ENCODE data around the gene SIGLEC15. TPM values are rescaled to one million over a fixed set of nuclear protein-coding genes. Genes with fewer than 3 reads are reported as not detected.

Gene SIGLEC15
- total and polyA plus RNA-seq, 2 experiments from 2014 or later, result 0.30 to 1.5 TPM

GRCh38 chr18:45837283-45838070 is 12.0 kb downstream of the SIGLEC15 start:
- peak; percentile 86 for DNase-seq (ENCODE audit: low spot score)
- no peaks in the 10 kb centered on the region for H3K36me3 ChIP-seq (replicated peaks; ENCODE audit: insufficient read depth, low read depth)
- H3K4me2 ChIP-seq, result peak overlapping the region; percentile 86
- H4K20me1 ChIP-seq (ENCODE audit: insufficient read depth, poor library complexity, severe bottlenecking), result no peaks in the 10 kb centered on the region
- no peak overlapping the region for H3K4me3 ChIP-seq
- no peak overlapping the region for H3K27ac ChIP-seq
- no peaks in the 10 kb centered on the region for H3K9me3 ChIP-seq (ENCODE audit: low read depth)
- H3K9me2 ChIP-seq (replicated peaks; ENCODE audit: insufficient read depth), result no peaks in the 10 kb centered on the region
- TF ChIP-seq, protein P1, sequence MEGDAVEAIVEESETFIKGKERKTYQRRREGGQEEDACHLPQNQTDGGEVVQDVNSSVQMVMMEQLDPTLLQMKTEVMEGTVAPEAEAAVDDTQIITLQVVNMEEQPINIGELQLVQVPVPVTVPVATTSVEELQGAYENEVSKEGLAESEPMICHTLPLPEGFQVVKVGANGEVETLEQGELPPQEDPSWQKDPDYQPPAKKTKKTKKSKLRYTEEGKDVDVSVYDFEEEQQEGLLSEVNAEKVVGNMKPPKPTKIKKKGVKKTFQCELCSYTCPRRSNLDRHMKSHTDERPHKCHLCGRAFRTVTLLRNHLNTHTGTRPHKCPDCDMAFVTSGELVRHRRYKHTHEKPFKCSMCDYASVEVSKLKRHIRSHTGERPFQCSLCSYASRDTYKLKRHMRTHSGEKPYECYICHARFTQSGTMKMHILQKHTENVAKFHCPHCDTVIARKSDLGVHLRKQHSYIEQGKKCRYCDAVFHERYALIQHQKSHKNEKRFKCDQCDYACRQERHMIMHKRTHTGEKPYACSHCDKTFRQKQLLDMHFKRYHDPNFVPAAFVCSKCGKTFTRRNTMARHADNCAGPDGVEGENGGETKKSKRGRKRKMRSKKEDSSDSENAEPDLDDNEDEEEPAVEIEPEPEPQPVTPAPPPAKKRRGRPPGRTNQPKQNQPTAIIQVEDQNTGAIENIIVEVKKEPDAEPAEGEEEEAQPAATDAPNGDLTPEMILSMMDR (IDR thresholded peaks at IDR 0.05; ENCODE audit: poor library complexity), result peak; percentile 45
- no peak for TF ChIP-seq EZH2phosphoT487 (IDR thresholded peaks at IDR 0.05; ENCODE audit: low read depth, severe bottlenecking, unreplicated experiment)
- WGBS (ENCODE audit: low lambda C conversion rate, missing lambda C conversion rate), result 6% methylated on average over 61 of the region's 84 CpGs
- H3K4me1 ChIP-seq (ENCODE audit: insufficient read depth), result peaks cover 25% of the 10 kb centered on the region
- no peaks in the 10 kb centered on the region for H3K79me2 ChIP-seq
- H2AFZ ChIP-seq, result peak overlapping the region; percentile 45
- H3K27me3 ChIP-seq, result peaks cover 10% of the 10 kb centered on the region

DNA sequence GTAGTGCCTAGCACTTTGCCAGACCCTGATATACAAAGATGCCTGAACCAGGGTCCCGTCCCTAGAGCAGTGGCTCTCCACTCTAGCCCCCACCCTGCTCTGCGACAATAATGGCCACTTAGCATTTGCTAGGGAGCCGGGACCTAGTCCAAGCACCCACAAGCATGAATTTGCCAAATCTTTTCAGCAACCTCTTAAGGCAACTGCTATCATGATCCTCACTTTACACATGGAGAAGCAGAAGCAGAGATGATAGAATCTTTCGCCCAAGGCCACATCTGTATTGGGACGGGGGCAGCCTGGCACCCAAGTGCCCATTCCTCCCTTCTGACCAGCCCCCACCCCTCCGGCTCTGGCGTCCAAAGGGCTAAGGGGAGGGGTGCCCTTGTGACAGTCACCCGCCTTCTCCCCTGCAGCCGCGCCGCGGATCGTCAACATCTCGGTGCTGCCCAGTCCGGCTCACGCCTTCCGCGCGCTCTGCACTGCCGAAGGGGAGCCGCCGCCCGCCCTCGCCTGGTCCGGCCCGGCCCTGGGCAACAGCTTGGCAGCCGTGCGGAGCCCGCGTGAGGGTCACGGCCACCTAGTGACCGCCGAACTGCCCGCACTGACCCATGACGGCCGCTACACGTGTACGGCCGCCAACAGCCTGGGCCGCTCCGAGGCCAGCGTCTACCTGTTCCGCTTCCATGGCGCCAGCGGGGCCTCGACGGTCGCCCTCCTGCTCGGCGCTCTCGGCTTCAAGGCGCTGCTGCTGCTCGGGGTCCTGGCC is 13.0 kb downstream of the SIGLEC15 start:
- Histone ChIP-seq H3K4me1 (ENCODE audit: insufficient read depth) (peaks cover 24% of the 10 kb centered on the region), H3K27me3 (peaks cover 10% of the 10 kb centered on the region), H3K4me3 (no peak overlapping the region), H2AFZ (no peak overlapping the region), H3K79me2 (no peaks in the 10 kb centered on the region), H4K20me1 (ENCODE audit: insufficient read depth, poor library complexity, severe bottlenecking) (no peaks in the 10 kb centered on the region), H3K27ac (no peak overlapping the region), H3K4me2 (no peak overlapping the region), H3K36me3 (replicated peaks; ENCODE audit: insufficient read depth, low read depth) (no peaks in the 10 kb centered on the region), H3K9me3 (ENCODE audit: low read depth) (no peaks in the 10 kb centered on the region), H3K9me2 (replicated peaks; ENCODE audit: insufficient read depth) (no peaks in the 10 kb centered on the region)
- TF ChIP-seq, protein P1 (IDR thresholded peaks at IDR 0.05; ENCODE audit: poor library complexity), result no peak
- no peak for TF ChIP-seq EZH2 (IDR thresholded peaks at IDR 0.05; ENCODE audit: borderline replicate concordance)
- no peak for TF ChIP-seq EZH2phosphoT487 (IDR thresholded peaks at IDR 0.05; ENCODE audit: low read depth, severe bottlenecking, unreplicated experiment)
- WGBS (ENCODE audit: low lambda C conversion rate, missing lambda C conversion rate), result 97% methylated on average over 36 of the region's 53 CpGs
- no peak for DNase-seq (ENCODE audit: low spot score)

DNA sequence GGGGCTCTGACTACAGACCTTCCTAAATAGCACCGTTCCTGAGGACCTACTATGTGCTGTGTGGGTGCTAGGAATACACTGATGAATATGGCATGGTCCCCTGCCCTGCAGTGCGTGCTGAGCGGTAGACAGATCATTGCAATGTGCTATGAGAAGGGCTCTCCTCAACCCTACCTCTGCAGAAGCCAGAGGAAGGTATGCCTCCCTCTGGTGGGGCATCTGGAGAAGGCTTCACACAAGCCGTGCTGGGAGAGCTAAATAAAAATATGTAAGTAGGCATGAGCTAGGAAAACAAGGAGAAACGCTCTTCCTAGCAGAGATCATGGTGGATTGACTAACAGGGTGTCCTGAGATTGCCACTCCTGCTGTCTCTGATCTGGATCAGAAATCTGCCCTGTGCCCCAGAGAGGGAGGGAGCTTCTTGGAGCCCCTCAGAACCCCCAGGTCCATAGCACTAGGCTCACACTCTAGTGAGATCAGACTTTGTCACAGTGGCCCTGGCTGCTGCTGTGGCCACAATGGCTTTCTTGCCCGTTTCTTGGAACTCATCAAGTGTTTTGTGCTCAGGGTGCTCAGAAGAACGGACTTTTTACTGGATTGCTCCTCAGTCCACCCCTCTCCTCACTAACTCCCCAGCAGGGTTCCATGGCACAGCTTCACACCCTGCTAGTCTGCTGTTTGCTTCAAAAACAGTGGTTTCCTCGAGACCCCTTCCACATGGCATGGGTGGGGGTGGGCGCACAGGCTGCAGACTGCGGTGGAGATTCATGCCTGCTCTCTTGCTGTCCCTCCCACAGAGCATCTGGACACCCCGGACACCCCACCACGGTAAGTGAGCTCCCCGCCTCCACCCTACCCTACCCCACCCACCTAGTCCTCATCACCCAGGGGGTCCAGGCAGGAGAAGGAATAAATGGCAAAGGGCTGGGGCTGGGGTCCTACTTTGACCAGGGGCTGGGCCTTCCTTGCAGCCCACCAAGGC is 14.2 kb downstream of the SIGLEC15 start:
- Histone ChIP-seq H3K4me3 (no peak overlapping the region), H2AFZ (no peak overlapping the region), H3K9me2 (replicated peaks; ENCODE audit: insufficient read depth) (no peaks in the 10 kb centered on the region), H3K4me1 (ENCODE audit: insufficient read depth) (peaks cover 20% of the 10 kb centered on the region), H3K9me3 (ENCODE audit: low read depth) (no peaks in the 10 kb centered on the region), H3K27me3 (peaks cover 10% of the 10 kb centered on the region), H3K27ac (no peak overlapping the region), H3K79me2 (no peaks in the 10 kb centered on the region), H3K36me3 (replicated peaks; ENCODE audit: insufficient read depth, low read depth) (no peaks in the 10 kb centered on the region), H3K4me2 (no peak overlapping the region), H4K20me1 (ENCODE audit: insufficient read depth, poor library complexity, severe bottlenecking) (no peaks in the 10 kb centered on the region)
- TF ChIP-seq, protein P1 (IDR thresholded peaks at IDR 0.05; ENCODE audit: poor library complexity), result peak; percentile 46
- TF ChIP-seq EZH2 (IDR thresholded peaks at IDR 0.05; ENCODE audit: borderline replicate concordance), result no peak
- DNase-seq (ENCODE audit: low spot score), result peak; percentile 67
- WGBS (ENCODE audit: low lambda C conversion rate, missing lambda C conversion rate), result 76% methylated on average over 13 of the region's 13 CpGs

All from hepatocyte (in vitro differentiated cells).